Neutrophil (primary cell): ENCODE results near the gene TAF1A.

Experiments
- H3K27ac ChIP-seq: fragments of 200-600 bp; sonication (generic); 2 replicates; pipeline ENCODE4 v1.5.1; 2016; ENCODE audit warnings: mild to moderate bottlenecking, moderate library complexity
- H3K27me3 ChIP-seq: fragments of 200-600 bp; sonication (generic); 2 replicates; pipeline ENCODE4 v1.6.0; 2016; ENCODE audit warnings: mild to moderate bottlenecking
- H3K36me3 ChIP-seq: fragments of 200-600 bp; sonication (generic); 2 replicates; pipeline ENCODE4 v1.5.1; 2017
- H3K4me1 ChIP-seq, 2 experiments: fragments of 200-600 bp in 1 of 2; sonication (generic) in 1 of 2; 1 replicate in 1 of 2; 2 replicates in 1 of 2; pipeline versions ENCODE4 v1.5.1 to v1.6.1; 2013 to 2016; ENCODE audit warnings: low read depth in 1 of 2, low read length in 1 of 2, mild to moderate bottlenecking in 1 of 2, moderate library complexity in 1 of 2; ENCODE audit not compliant: control insufficient read depth in 1 of 2, insufficient read depth in 1 of 2
- H3K4me3 ChIP-seq, 2 experiments: fragments of 200-600 bp in 1 of 2; sonication (generic) in 1 of 2; 1 replicate in 1 of 2; 2 replicates in 1 of 2; pipeline ENCODE4 v1.5.1; 2013 to 2016; ENCODE audit warnings: low read depth in 1 of 2, low read length in 1 of 2, mild to moderate bottlenecking in 1 of 2, moderate library complexity in 1 of 2
- H3K9me3 ChIP-seq: fragments of 200-600 bp; sonication (generic); 2 replicates; pipeline ENCODE4 v1.5.1; 2016
- CTCF ChIP-seq: fragments of 200-600 bp; sonication (generic); IDR thresholded peaks from 2 replicates; pipeline ENCODE4 v1.5.1; 2016; ENCODE audit warnings: antibody characterized with exemption

TAF1A gene

GRCh38 chr1:222547260-222547614 lies 42.5 kb downstream of the TAF1A start:
- H3K27ac ChIP-seq: no peak overlapping the region
- no peak for TF ChIP-seq CTCF

GRCh38 chr1:222546548-222547259 lies 43.0 kb downstream of the TAF1A start:
- peaks cover 30% of the 10 kb centered on the region for H3K27me3 ChIP-seq
- no peaks in the 10 kb centered on the region for H3K36me3 ChIP-seq
- no peak for TF ChIP-seq CTCF
- no peak overlapping the region for H3K27ac ChIP-seq
- no peaks in the 10 kb centered on the region for H3K4me1 ChIP-seq
- no peak overlapping the region for H3K4me3 ChIP-seq
- no peaks in the 10 kb centered on the region for H3K9me3 ChIP-seq

More at GRCh38 chr1:222547260-222547614, 42.5 kb downstream of the TAF1A start:
- Histone ChIP-seq H3K9me3 (no peaks in the 10 kb centered on the region), H3K27me3 (peaks cover 30% of the 10 kb centered on the region), H3K4me3 (no peak overlapping the region), H3K36me3 (no peaks in the 10 kb centered on the region), H3K4me1 (no peaks in the 10 kb centered on the region)

- TF ChIP-seq CTCF: no peak
- Histone ChIP-seq H3K4me3 (no peak overlapping the region), H3K27ac (no peak overlapping the region), H3K36me3 (no peaks in the 10 kb centered on the region), H3K9me3 (no peaks in the 10 kb centered on the region), H3K27me3 (peaks cover 30% of the 10 kb centered on the region), H3K4me1 (no peaks in the 10 kb centered on the region)
These were observed 43.6 kb downstream of the TAF1A start for GRCh38 chr1:222546091-222546490.

GRCh38 chr1:222543817-222544216 lies 45.9 kb downstream of the TAF1A start:
- no peaks in the 10 kb centered on the region for H3K36me3 ChIP-seq
- no peak for TF ChIP-seq CTCF
- peaks cover 30% of the 10 kb centered on the region for H3K27me3 ChIP-seq
- no peaks in the 10 kb centered on the region for H3K4me1 ChIP-seq
- H3K4me3 ChIP-seq: no peak overlapping the region
- no peak overlapping the region for H3K27ac ChIP-seq
- H3K9me3 ChIP-seq: no peaks in the 10 kb centered on the region

- no peaks in the 10 kb centered on the region for H3K9me3 ChIP-seq
- no peaks in the 10 kb centered on the region for H3K36me3 ChIP-seq
- no peak overlapping the region for H3K4me3 ChIP-seq
- TF ChIP-seq CTCF: no peak
- no peaks in the 10 kb centered on the region for H3K4me1 ChIP-seq
- H3K27ac ChIP-seq: no peak overlapping the region
- H3K27me3 ChIP-seq: peaks cover 8% of the 10 kb centered on the region
These were observed 49.1 kb downstream of the TAF1A start for GRCh38 chr1:222540598-222540995.
